HepG2 (cell line): ENCODE measurements around the gene ACYP2.

Experiments
- EP300 ChIP-seq, 3 experiments: sonication (generic) in 1 of 3; formaldehyde crosslinking in 1 of 3; IDR thresholded peaks; 2 replicates each; pipeline versions ENCODE4 v1.5.1 to v1.6.1; 2011 to 2020; ENCODE audit warnings: low read depth in 2 of 3, low read length in 2 of 3, borderline replicate concordance in 1 of 3, improper control_type of control experiment in 1 of 3, mild to moderate bottlenecking in 1 of 3, missing genetic modification reagents in 1 of 3, moderate library complexity in 1 of 3
- GABPB1 ChIP-seq: IDR thresholded peaks from 2 replicates; pipeline ENCODE4 v1.6.1; 2016; ENCODE audit warnings: mild to moderate bottlenecking, missing genetic modification reagents, moderate library complexity, missing compliant biosample characterization
- JUNB ChIP-seq: sonication (generic); formaldehyde crosslinking; IDR thresholded peaks from 2 replicates; pipeline ENCODE4 v1.8.0; 2022; ENCODE audit warnings: missing genetic modification reagents, mild to moderate bottlenecking, borderline replicate concordance
- MEF2D ChIP-seq: sonication (generic); formaldehyde crosslinking; IDR thresholded peaks from 2 replicates; pipeline ENCODE4 v1.5.1; 2020; ENCODE audit warnings: mild to moderate bottlenecking, missing genetic modification reagents
- ONECUT2 ChIP-seq: sonication (generic); formaldehyde crosslinking; IDR thresholded peaks from 2 replicates; pipeline ENCODE4 v1.4.0; 2020; ENCODE audit warnings: missing genetic modification reagents
- ZNF205 ChIP-seq: IDR thresholded peaks from 2 replicates; pipeline ENCODE4 v1.6.1; 2018; ENCODE audit warnings: missing biosample characterization, missing genetic modification reagents
- ZNF343 ChIP-seq: sonication (generic); formaldehyde crosslinking; IDR thresholded peaks from 2 replicates; pipeline ENCODE4 v1.4.0; 2020; ENCODE audit warnings: mild to moderate bottlenecking, missing genetic modification reagents
- TF ChIP-seq, protein P1 (sequence below): sonication (generic); formaldehyde crosslinking; IDR thresholded peaks from 2 replicates; pipeline ENCODE4 v1.5.0; 2020; ENCODE audit warnings: mild to moderate bottlenecking, missing genetic modification reagents, moderate library complexity
- TF ChIP-seq, protein P2 (sequence below): sonication (generic); formaldehyde crosslinking; IDR thresholded peaks from 2 replicates; pipeline ENCODE4 v1.8.0; 2023; ENCODE audit warnings: mild to moderate bottlenecking, missing genetic modification reagents

DNA sequence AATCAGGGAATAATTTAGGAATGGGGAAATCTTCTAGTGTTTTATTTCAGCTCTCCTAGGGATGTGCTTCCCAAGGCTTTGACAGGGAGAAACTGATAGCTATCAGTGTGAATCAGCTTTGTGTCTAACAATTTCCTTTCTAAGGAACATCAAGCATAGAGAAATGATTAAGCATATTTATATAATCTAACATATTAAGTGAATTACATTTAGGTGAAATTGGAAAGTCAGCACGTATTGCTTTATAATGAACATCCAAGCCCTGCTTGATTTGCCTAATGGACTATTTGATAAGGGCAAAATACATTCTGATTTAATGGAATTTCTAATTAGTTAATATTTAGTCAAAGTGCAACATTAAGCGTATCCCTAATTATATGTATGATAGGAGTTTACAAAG, 160.1 kb downstream of the ACYP2 start:
- TF ChIP-seq, protein P1, sequence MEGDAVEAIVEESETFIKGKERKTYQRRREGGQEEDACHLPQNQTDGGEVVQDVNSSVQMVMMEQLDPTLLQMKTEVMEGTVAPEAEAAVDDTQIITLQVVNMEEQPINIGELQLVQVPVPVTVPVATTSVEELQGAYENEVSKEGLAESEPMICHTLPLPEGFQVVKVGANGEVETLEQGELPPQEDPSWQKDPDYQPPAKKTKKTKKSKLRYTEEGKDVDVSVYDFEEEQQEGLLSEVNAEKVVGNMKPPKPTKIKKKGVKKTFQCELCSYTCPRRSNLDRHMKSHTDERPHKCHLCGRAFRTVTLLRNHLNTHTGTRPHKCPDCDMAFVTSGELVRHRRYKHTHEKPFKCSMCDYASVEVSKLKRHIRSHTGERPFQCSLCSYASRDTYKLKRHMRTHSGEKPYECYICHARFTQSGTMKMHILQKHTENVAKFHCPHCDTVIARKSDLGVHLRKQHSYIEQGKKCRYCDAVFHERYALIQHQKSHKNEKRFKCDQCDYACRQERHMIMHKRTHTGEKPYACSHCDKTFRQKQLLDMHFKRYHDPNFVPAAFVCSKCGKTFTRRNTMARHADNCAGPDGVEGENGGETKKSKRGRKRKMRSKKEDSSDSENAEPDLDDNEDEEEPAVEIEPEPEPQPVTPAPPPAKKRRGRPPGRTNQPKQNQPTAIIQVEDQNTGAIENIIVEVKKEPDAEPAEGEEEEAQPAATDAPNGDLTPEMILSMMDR (CRISPR knock-in tag) = no peak
- TF ChIP-seq ZNF205 (no peak), ZNF343 (CRISPR knock-in tag) (no peak), GABPB1 (CRISPR knock-in tag) (no peak), JUNB (CRISPR knock-in tag) (no peak), ONECUT2 (CRISPR knock-in tag) (no peak), MEF2D (CRISPR knock-in tag) (no peak), EP300 (IDR thresholded peaks at IDR 0.05; ENCODE audit: low read depth in 2 of 2, low read length in 2 of 2) (no peak), EP300 (CRISPR knock-in tag; IDR thresholded peaks at IDR 0.05; ENCODE audit: borderline replicate concordance) (no peak)
- TF ChIP-seq, protein P2, sequence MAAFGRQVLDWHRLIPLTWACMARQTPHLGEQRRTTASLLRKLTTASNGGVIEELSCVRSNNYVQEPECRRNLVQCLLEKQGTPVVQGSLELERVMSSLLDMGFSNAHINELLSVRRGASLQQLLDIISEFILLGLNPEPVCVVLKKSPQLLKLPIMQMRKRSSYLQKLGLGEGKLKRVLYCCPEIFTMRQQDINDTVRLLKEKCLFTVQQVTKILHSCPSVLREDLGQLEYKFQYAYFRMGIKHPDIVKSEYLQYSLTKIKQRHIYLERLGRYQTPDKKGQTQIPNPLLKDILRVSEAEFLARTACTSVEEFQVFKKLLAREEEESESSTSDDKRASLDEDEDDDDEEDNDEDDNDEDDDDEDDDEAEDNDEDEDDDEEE (CRISPR knock-in tag) = no peak
